ENCODE measurements around the gene KDELR1. TPM values are rescaled to one million over a fixed set of nuclear protein-coding genes. Genes with fewer than 3 reads are reported as not detected.
A peak's percentile ranks its signal among the peaks of the same experiment; 100 is the strongest.

Gene KDELR1
- total RNA-seq, 1 experiment from 2014 or later = 200 TPM

GRCh38 chr19:48405010-48405659, 13.8 kb upstream of the KDELR1 start:
- no peaks in the 10 kb centered on the region for H3K36me3 ChIP-seq (ENCODE audit: insufficient read depth, low read length, poor library complexity, severe bottlenecking)
- no peaks in the 10 kb centered on the region for H3K9me3 ChIP-seq (ENCODE audit: low read depth, low read length, poor library complexity, severe bottlenecking)
- POLR2A ChIA-PET (ENCODE audit: low non-redundant PET) = no interaction called here
- no peak for DNase-seq (ENCODE audit: low spot score)
- peaks cover 9% of the 10 kb centered on the region for H3K4me1 ChIP-seq (ENCODE audit: insufficient read depth, low read length, poor library complexity, severe bottlenecking)
- H3K27me3 ChIP-seq (replicated peaks; ENCODE audit: insufficient read depth, low read depth, low read length, poor library complexity) = no peaks in the 10 kb centered on the region
- no TSS peak for BruUV-seq (replicated peaks)
- no peak overlapping the region for H3K4me3 ChIP-seq (ENCODE audit: low read depth, low read length, poor library complexity, severe bottlenecking)
- no peak overlapping the region for H3K27ac ChIP-seq (ENCODE audit: low read depth, low read length, poor library complexity, severe bottlenecking)
- CTCF ChIA-PET = no interaction called here
- no peak for TF ChIP-seq EZH2 (IDR thresholded peaks at IDR 0.05; ENCODE audit: borderline replicate concordance, low read depth, low read length, poor library complexity, severe bottlenecking)
- TF ChIP-seq, protein P1, sequence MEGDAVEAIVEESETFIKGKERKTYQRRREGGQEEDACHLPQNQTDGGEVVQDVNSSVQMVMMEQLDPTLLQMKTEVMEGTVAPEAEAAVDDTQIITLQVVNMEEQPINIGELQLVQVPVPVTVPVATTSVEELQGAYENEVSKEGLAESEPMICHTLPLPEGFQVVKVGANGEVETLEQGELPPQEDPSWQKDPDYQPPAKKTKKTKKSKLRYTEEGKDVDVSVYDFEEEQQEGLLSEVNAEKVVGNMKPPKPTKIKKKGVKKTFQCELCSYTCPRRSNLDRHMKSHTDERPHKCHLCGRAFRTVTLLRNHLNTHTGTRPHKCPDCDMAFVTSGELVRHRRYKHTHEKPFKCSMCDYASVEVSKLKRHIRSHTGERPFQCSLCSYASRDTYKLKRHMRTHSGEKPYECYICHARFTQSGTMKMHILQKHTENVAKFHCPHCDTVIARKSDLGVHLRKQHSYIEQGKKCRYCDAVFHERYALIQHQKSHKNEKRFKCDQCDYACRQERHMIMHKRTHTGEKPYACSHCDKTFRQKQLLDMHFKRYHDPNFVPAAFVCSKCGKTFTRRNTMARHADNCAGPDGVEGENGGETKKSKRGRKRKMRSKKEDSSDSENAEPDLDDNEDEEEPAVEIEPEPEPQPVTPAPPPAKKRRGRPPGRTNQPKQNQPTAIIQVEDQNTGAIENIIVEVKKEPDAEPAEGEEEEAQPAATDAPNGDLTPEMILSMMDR (conservative IDR thresholded peaks at IDR 0.05; ENCODE audit: low read depth, low read length) = no peak
- intact Hi-C loops (cut with micrococcal nuclease; ENCODE audit: unreplicated experiment) = no loop called here

GRCh38 chr19:48403606-48404005, 12.3 kb upstream of the KDELR1 start:
- Histone ChIP-seq H3K4me1 (ENCODE audit: insufficient read depth, low read length, poor library complexity, severe bottlenecking) (peaks cover 21% of the 10 kb centered on the region), H3K36me3 (ENCODE audit: insufficient read depth, low read length, poor library complexity, severe bottlenecking) (no peaks in the 10 kb centered on the region), H3K27me3 (replicated peaks; ENCODE audit: insufficient read depth, low read depth, low read length, poor library complexity) (no peaks in the 10 kb centered on the region), H3K27ac (ENCODE audit: low read depth, low read length, poor library complexity, severe bottlenecking) (no peak overlapping the region), H3K9me3 (ENCODE audit: low read depth, low read length, poor library complexity, severe bottlenecking) (no peaks in the 10 kb centered on the region), H3K4me3 (ENCODE audit: low read depth, low read length, poor library complexity, severe bottlenecking) (no peak overlapping the region)
- POLR2A ChIA-PET (ENCODE audit: low non-redundant PET) = interaction anchor here (0.6 kb wide), 1 partner anchor 40 kb away, joined by 4 read pairs; the partner anchor contains the start of genes SYNGR4 and TMEM143
- CTCF ChIA-PET = interaction anchor here (0.6 kb wide), 1 partner anchor 9 kb away, joined by 5 read pairs; no protein-coding TSS in a partner anchor
- intact Hi-C loops (cut with micrococcal nuclease; ENCODE audit: unreplicated experiment) = no loop called here
- DNase-seq (ENCODE audit: low spot score) = peak; percentile 88
- no TSS peak for BruUV-seq (replicated peaks)
- TF ChIP-seq EZH2 (IDR thresholded peaks at IDR 0.05; ENCODE audit: borderline replicate concordance, low read depth, low read length, poor library complexity, severe bottlenecking) = no peak
- TF ChIP-seq, protein P1 (conservative IDR thresholded peaks at IDR 0.05; ENCODE audit: low read depth, low read length) = no peak

DNA sequence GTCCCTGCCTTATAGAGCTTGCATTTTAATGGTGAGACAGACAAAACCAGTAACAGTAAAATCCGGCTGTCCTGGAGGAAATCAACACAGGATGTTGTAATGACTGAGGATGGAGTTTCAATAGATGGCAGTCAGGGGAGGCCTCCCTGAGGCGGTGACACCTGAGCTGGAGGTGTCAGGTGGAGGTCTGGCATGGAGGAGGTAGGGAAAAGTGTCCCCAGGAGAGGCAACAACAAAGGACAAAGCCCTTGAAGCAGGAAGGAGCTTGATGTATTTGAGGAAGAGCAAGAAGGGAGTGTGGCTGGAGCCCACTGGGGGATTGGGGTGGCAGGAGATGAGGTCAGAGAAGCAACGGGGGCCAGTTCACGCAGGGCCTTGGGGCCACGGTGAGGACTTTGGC, 9.9 kb upstream of the KDELR1 start:
- ChIA-PET CTCF (no interaction called here), POLR2A (ENCODE audit: low non-redundant PET) (no interaction called here)
- Histone ChIP-seq H3K27ac (ENCODE audit: low read depth, low read length, poor library complexity, severe bottlenecking) (no peak overlapping the region), H3K4me3 (ENCODE audit: low read depth, low read length, poor library complexity, severe bottlenecking) (no peak overlapping the region), H3K27me3 (replicated peaks; ENCODE audit: insufficient read depth, low read depth, low read length, poor library complexity) (no peaks in the 10 kb centered on the region), H3K9me3 (ENCODE audit: low read depth, low read length, poor library complexity, severe bottlenecking) (no peaks in the 10 kb centered on the region), H3K36me3 (ENCODE audit: insufficient read depth, low read length, poor library complexity, severe bottlenecking) (no peaks in the 10 kb centered on the region), H3K4me1 (ENCODE audit: insufficient read depth, low read length, poor library complexity, severe bottlenecking) (peaks cover 40% of the 10 kb centered on the region)
- intact Hi-C loops (cut with micrococcal nuclease; ENCODE audit: unreplicated experiment) = no loop called here
- TF ChIP-seq, protein P1 (conservative IDR thresholded peaks at IDR 0.05; ENCODE audit: low read depth, low read length) = no peak
- TF ChIP-seq EZH2 (IDR thresholded peaks at IDR 0.05; ENCODE audit: borderline replicate concordance, low read depth, low read length, poor library complexity, severe bottlenecking) = no peak
- BruUV-seq (replicated peaks) = no TSS peak
- DNase-seq (ENCODE audit: low spot score) = no peak
